K562 (cell line): ENCODE measurements around the gene MAPK8IP2. TPM values are rescaled to one million over a fixed set of nuclear protein-coding genes. Genes with fewer than 3 reads are reported as not detected.

ENCODE experiments used
- ATAC-seq: fragments of 200-7000 bp; cut with Tn5 transposase; 3 replicates; pipeline ENCODE4 v1.9.1; 2020; ENCODE audit warnings: moderate library complexity
- Bru-seq: library from RNA; stranded (reverse); fragments of 400-500 nt; gene quantifications from one replicate; lab custom pipeline; 2021; lab: Mats Ljungman, UMichigan
- BruChase-seq, 2 experiments: library from RNA; stranded (reverse); fragments of 400-500 nt; gene quantifications; one replicate each; lab custom pipeline; 2021; lab: Mats Ljungman, UMichigan
- BruUV-seq: library from RNA; stranded (reverse); fragments of 400-500 nt; replicated peaks from 2 replicates; lab custom pipeline; 2021; lab: Mats Ljungman, UMichigan
- CTCF ChIA-PET: fragments of 300-600 bp; formaldehyde crosslinking; extraction: SDS; loops from one replicate; lab custom pipeline; 2021; ENCODE audit warnings: low intra/inter-chr PET ratio; lab: Yijun Ruan, JAX
- POLR2A ChIA-PET: fragments of 300-600, 350-650 bp; sonication (Branson Sonifier 250); formaldehyde crosslinking; extraction: SDS; loops from one replicate; lab custom pipeline; 2021; ENCODE audit warnings: antibody characterized with exemption, inconsistent platforms; lab: Yijun Ruan, JAX
- DNase-seq, 4 experiments: peaks; one replicate each; pipeline versions ENCODE4 v3.0.0 to v3.0.0-alpha.2; 2011 to 2018; ENCODE audit warnings: low spot score in 3 of 4, mixed read lengths in 3 of 4; ENCODE audit errors: extremely low read depth in 1 of 4
- FAIRE-seq: peaks from 2 replicates; lab custom pipeline; 2011; peaks lifted over from hg19 to GRCh38; lab: Jason Lieb, UNC
- H2AFZ ChIP-seq: 2 replicates; pipeline ENCODE4 v1.6.0; 2011; ENCODE audit warnings: low read depth, low read length, control low read depth, inconsistent platforms
- H3K27ac ChIP-seq: fragments of 200-600 bp; 3 replicates; pipeline ENCODE4 v1.8.0; 2011; ENCODE audit warnings: low read depth, mild to moderate bottlenecking, control low read depth, inconsistent platforms, low read length, moderate library complexity, mixed read lengths; ENCODE audit errors: extremely low read depth
- H3K27me3 ChIP-seq, 2 experiments: fragments of 300-600 bp in 1 of 2; 2 replicates in 1 of 2; 3 replicates in 1 of 2; pipeline versions ENCODE4 v1.6.0 to v1.8.0; 2011; ENCODE audit warnings: inconsistent platforms in 2 of 2, low read length in 2 of 2, mild to moderate bottlenecking in 1 of 2, mixed read lengths in 1 of 2, moderate library complexity in 1 of 2; ENCODE audit not compliant: control insufficient read depth in 2 of 2, insufficient read depth in 2 of 2
- H3K36me3 ChIP-seq: fragments of 300-600 bp; 3 replicates; pipeline ENCODE4 v1.8.0; 2011; ENCODE audit warnings: mild to moderate bottlenecking, low read length, inconsistent platforms; ENCODE audit not compliant: control insufficient read depth, insufficient read depth
- H3K4me1 ChIP-seq, 2 experiments: fragments of 200-600 bp in 1 of 2; replicated peaks in 1 of 2; 2 replicates in 1 of 2; 3 replicates in 1 of 2; pipeline versions ENCODE4 v1.5.1 to v1.8.0; 2011; ENCODE audit warnings: inconsistent platforms in 2 of 2, low read length in 2 of 2, mild to moderate bottlenecking in 1 of 2, mixed read lengths in 1 of 2, moderate library complexity in 1 of 2; ENCODE audit not compliant: control insufficient read depth in 2 of 2, insufficient read depth in 2 of 2
- H3K4me2 ChIP-seq: 2 replicates; pipeline ENCODE4 v1.6.1; 2011; ENCODE audit warnings: low read length, control low read depth, inconsistent platforms, mixed read lengths; ENCODE audit not compliant: insufficient read depth
- H3K4me3 ChIP-seq: fragments of 200-600 bp; sonication (generic), shearing (Covaris generic); 2 replicates; pipeline ENCODE4 v1.5.1; 2016; ENCODE audit warnings: control low read depth, inconsistent platforms
- H3K79me2 ChIP-seq: fragments of 200-600 bp; 3 replicates; pipeline ENCODE4 v1.8.0; 2011; ENCODE audit warnings: low read length, inconsistent platforms; ENCODE audit not compliant: control insufficient read depth, insufficient read depth
- H3K9ac ChIP-seq, 2 experiments: 2 replicates each; pipeline versions ENCODE4 v1.6.0 to v1.6.1; 2011; ENCODE audit warnings: low read depth in 2 of 2, low read length in 2 of 2, control low read depth in 1 of 2, inconsistent platforms in 1 of 2, mild to moderate bottlenecking in 1 of 2, mixed read lengths in 1 of 2; ENCODE audit not compliant: insufficient read depth in 1 of 2
- H3K9me1 ChIP-seq: one replicate; pipeline ENCODE4 v1.6.0; 2011; ENCODE audit warnings: inconsistent platforms, mild to moderate bottlenecking, low read length, moderate library complexity; ENCODE audit not compliant: control insufficient read depth, insufficient read depth
- H3K9me3 ChIP-seq: replicated peaks from 2 replicates; pipeline ENCODE4 v1.5.1; 2011; ENCODE audit warnings: low read depth, low read length, inconsistent platforms; ENCODE audit not compliant: control insufficient read depth, insufficient read depth
- H4K20me1 ChIP-seq: replicated peaks from 2 replicates; pipeline ENCODE4 v1.6.1; 2011; ENCODE audit warnings: low read length, inconsistent platforms, mixed read lengths; ENCODE audit not compliant: control insufficient read depth, insufficient read depth
- BMI1 ChIP-seq: fragments of 150-350 bp; IDR thresholded peaks from 2 replicates; pipeline ENCODE4 v1.6.1; 2014; ENCODE audit warnings: low read length
- CREB3L1 ChIP-seq: fragments of 450-650 bp; IDR thresholded peaks from 2 replicates; pipeline ENCODE4 v1.6.1; 2014; ENCODE audit warnings: low read depth, mild to moderate bottlenecking, moderate library complexity, borderline replicate concordance
- JUN ChIP-seq, 2 experiments: sonication (generic) in 1 of 2; formaldehyde crosslinking in 1 of 2; IDR thresholded peaks; 2 replicates each; pipeline versions ENCODE4 v1.6.1 to v1.8.0; 2012 to 2022; ENCODE audit warnings: borderline replicate concordance in 2 of 2, mild to moderate bottlenecking in 2 of 2, improper control_type of control experiment in 1 of 2, low read depth in 1 of 2, low read length in 1 of 2, missing genetic modification reagents in 1 of 2
- NBN ChIP-seq: fragments of 450-650 bp; IDR thresholded peaks from 2 replicates; pipeline ENCODE4 v1.6.1; 2016; ENCODE audit warnings: low read depth, mild to moderate bottlenecking
- SMARCA4 ChIP-seq: fragments of 450-650 bp; IDR thresholded peaks from 2 replicates; pipeline ENCODE4 v1.6.1; 2016
- TFE3 ChIP-seq: fragments of 450-650 bp; formaldehyde crosslinking; IDR thresholded peaks from 2 replicates; pipeline ENCODE4 v1.4.0; 2020; ENCODE audit warnings: mild to moderate bottlenecking, mixed read lengths
- ZBTB7A ChIP-seq: IDR thresholded peaks from 2 replicates; pipeline ENCODE4 v1.6.1; 2011; ENCODE audit warnings: low read depth, mild to moderate bottlenecking, low read length, moderate library complexity, borderline replicate concordance; ENCODE audit not compliant: control insufficient read depth
- ZC3H4 ChIP-seq: sonication (generic); formaldehyde crosslinking; IDR thresholded peaks from 2 replicates; pipeline ENCODE4 v1.9.0; 2021; ENCODE audit warnings: missing genetic modification reagents, borderline replicate concordance
- WGBS: fragments of 100-300 bp; shearing (Covaris generic); methylation state at CpG from one replicate; pipeline ENCODE4 v1.1.6; 2016; ENCODE audit warnings: low coverage, mixed read lengths; ENCODE audit not compliant: insufficient coverage; ENCODE audit errors: missing lambda C conversion rate; 5-methylcytosine and 5-hydroxymethylcytosine counted together
- in situ Hi-C: fragments of 300-500 bp; cut with MboI; formaldehyde crosslinking; loops from 4 replicates; pipeline ENCODE4 v1.15.0; 2018; ENCODE audit warnings: inconsistent platforms, mixed read lengths
- intact Hi-C: fragments of 100-400 bp; cut with micrococcal nuclease; formaldehyde crosslinking; loops from 2 replicates; pipeline ENCODE4 v1.14.2; 2022
- long read RNA-seq, 3 experiments: library from polyadenylated mRNA in 2 of 3; library from RNA in 1 of 3; unstranded in 2 of 3; stranded (forward) in 1 of 3; transcript quantifications; one replicate each; pipeline ENCODE4 v2.0.0, GENCODE V29; 2019 to 2022
- polyA minus RNA-seq, 3 experiments: library from RNA; depleted of rRNA, polyadenylated mRNA; stranded (reverse); fragments of >200 nt; gene quantifications; 2 replicates each; pipeline ENCODE4 v1.2.3, GENCODE V29; 2011
- polyA plus RNA-seq, 8 experiments: library from polyadenylated mRNA; depleted of rRNA in 4 of 8; stranded (reverse) in 5 of 8; unstranded in 3 of 8; fragments of >200 nt; fragmentation: Nextera tagmentation in 2 of 8; fragmentation: Illumina TruSeq in 1 of 8; extraction: Ambion mirVana in 2 of 8; extraction: Trizol in 1 of 8; gene quantifications; 2 replicates each; pipeline versions ENCODE4 v1.2.1 to v1.2.3, GENCODE V29; 2011 to 2014; ENCODE audit warnings: inconsistent platforms in 1 of 8, missing spikeins in 1 of 8
- total RNA-seq, 7 experiments: library from RNA; depleted of rRNA in 6 of 7; stranded (reverse); fragments of >200 nt in 6 of 7; fragmentation: Illumina TruSeq in 2 of 7; extraction: Trizol in 2 of 7; gene quantifications; 2 replicates each; pipeline versions ENCODE4 v1.2.1 to v1.2.3, GENCODE V29; 2011 to 2021; ENCODE audit warnings: low replicate concordance in 1 of 7
- TF ChIP-seq, protein P1 (sequence below), 2 experiments: IDR thresholded peaks; 2 replicates each; pipeline ENCODE4 v1.6.1; 2011; ENCODE audit warnings: borderline replicate concordance in 1 of 2, control low read depth in 1 of 2, low read depth in 1 of 2, low read length in 1 of 2, mild to moderate bottlenecking in 1 of 2, mixed read lengths in 1 of 2, moderate library complexity in 1 of 2; ENCODE audit not compliant: insufficient read depth in 1 of 2, insufficient read length in 1 of 2, poor library complexity in 1 of 2, severe bottlenecking in 1 of 2; ENCODE audit errors: extremely low read depth in 1 of 2
- TF ChIP-seq, protein P2 (sequence below): fragments of 200-800 bp; sonication (Bioruptor generic); IDR thresholded peaks from 2 replicates; pipeline ENCODE4 v1.6.1; 2017; ENCODE audit warnings: missing genetic modification characterization, missing compliant biosample characterization

MAPK8IP2 gene
- 0.12 TPM in 1 of 2 replicates, not detected in the other for total RNA-seq (2011; cell fraction: chromatin; rRNA removed; ENCODE audit: low replicate concordance)
- 0.13 and 0.17 TPM in 2 replicates for total RNA-seq (2011; cell fraction: nucleolus; rRNA removed)
- total RNA-seq (2011; cell fraction: nucleoplasm; rRNA removed) = 0.07 and 0.23 TPM in 2 replicates
- total RNA-seq (2014; rRNA removed) = 0.18 and 0.45 TPM in 2 replicates
- total RNA-seq (2014; rRNA removed; fragmentation: Illumina TruSeq; extraction: Trizol) = 0.04 TPM in 1 of 2 replicates, not detected in the other
- 0.04 and 0.07 TPM in 2 replicates for total RNA-seq (2015; rRNA removed; fragmentation: Illumina TruSeq; extraction: Trizol)
- total RNA-seq (2021) = 0.29 and 0.47 TPM in 2 replicates
- polyA plus RNA-seq (2011; rRNA removed) = 0.01 and 0.07 TPM in 2 replicates
- polyA plus RNA-seq (2011; cell fraction: cytosol; rRNA removed) = 0.07 and 0.18 TPM in 2 replicates
- 0.13 and 0.14 TPM in 2 replicates for polyA plus RNA-seq (2011; cell fraction: nucleus; rRNA removed)
- 0.17 and 0.36 TPM in 2 replicates for polyA plus RNA-seq (2012)
- polyA plus RNA-seq (2014; fragmentation: Illumina TruSeq; extraction: Trizol) = 0.03 and 0.17 TPM in 2 replicates
- polyA plus RNA-seq (2014; fragmentation: Nextera tagmentation; extraction: Ambion mirVana) = not detected
- polyA plus RNA-seq (2014; rRNA removed) = 0.12 and 0.18 TPM in 2 replicates
- polyA minus RNA-seq (2011; rRNA and poly(A)+ RNA removed) = not detected in 2 replicates
- polyA minus RNA-seq (2011; cell fraction: cytosol; rRNA and poly(A)+ RNA removed) = 0.36 TPM in 1 of 2 replicates, not detected in the other
- under 0.01 TPM in 1 of 2 replicates, not detected in the other for polyA minus RNA-seq (2011; cell fraction: nucleus; rRNA and poly(A)+ RNA removed)
- Bru-seq, nascent RNA = percentile 18 among the genes with signal in this experiment
- percentile 15 among the genes with signal in this experiment for BruChase-seq, experiment 1, labeled RNA remaining after a 2-hour chase
- BruChase-seq, experiment 2, labeled RNA remaining after a 6-hour chase = percentile 8 among the genes with signal in this experiment
- long read RNA-seq, experiment 1, partial matches to known transcripts = 1 of 2 reads
- long read RNA-seq, experiment 1, other reads (novel, unspliced or antisense) = 0 of 2 reads
- long read RNA-seq, experiment 2, partial matches to known transcripts = 0 of 1 reads
- long read RNA-seq, experiment 2, other reads (novel, unspliced or antisense) = 0 of 1 reads
- long read RNA-seq, experiment 3 = 0 reads

DNA sequence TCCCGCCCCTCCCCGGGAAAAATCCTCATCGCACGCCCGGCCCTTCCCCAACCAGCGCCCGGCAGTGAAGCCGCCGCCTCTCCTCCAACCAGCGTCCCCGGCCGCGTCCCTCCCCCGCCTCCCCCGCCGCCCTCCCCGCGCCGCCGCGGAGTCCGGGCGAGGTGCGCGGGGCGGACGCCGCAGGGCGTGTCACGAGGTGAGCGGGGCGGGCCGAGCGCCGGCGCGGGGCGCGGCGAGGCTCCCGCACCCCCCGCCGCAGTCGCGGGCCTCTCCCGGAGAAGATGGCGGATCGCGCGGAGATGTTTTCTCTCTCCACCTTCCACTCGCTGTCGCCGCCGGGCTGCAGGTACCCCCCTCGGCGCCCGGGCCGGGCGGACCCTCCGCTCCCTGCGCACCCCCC lies at the start of gene MAPK8IP2:
TSS of gene MAPK8IP2 (plus strand) at position 256 of the 400 bp plus-strand sequence. CDS start at position 282, 26 bp downstream.
- Histone ChIP-seq H2AFZ (no peak within 1 kb of the TSS), H3K4me2 (no peak within 1 kb of the TSS), H3K9me3 (no peaks in the 10 kb centered on the region), H3K36me3 (no peaks in the 10 kb centered on the region), H3K27me3 (peaks cover 8 to 49% of the 10 kb centered on the region in 2 experiments; a peak in 4 of 5 replicates), H3K27ac (no peak within 1 kb of the TSS), H3K9me1 (no peaks in the 10 kb centered on the region), H4K20me1 (peaks cover 3% of the 10 kb centered on the region; the same call in 1 of the 2 replicates), H3K79me2 (no peaks in the 10 kb centered on the region), H3K4me3 (no peak within 1 kb of the TSS), H3K4me1 (peaks cover 0 to 13% of the 10 kb centered on the region in 2 experiments; a peak in 2 of 5 replicates), H3K9ac (no peak within 1 kb of the TSS; a peak in 1 of 4 replicates)
- intact Hi-C loops (no loop called here), in situ Hi-C loops (no loop called here)
- FAIRE-seq (no peak), DNase-seq (peak; percentile 25 to 77 (median 64)), ATAC-seq (peak; percentile 82)
- CTCF ChIA-PET = no interaction called here
- WGBS = no CpG with 5 or more reads among the region's 61 CpGs
- no TSS peak for BruUV-seq
- POLR2A ChIA-PET = no interaction called here
- peak; percentile 11; the same call in 1 of the 2 replicates for TF ChIP-seq ZBTB7A
- TF ChIP-seq JUN (IDR thresholded peaks at IDR 0.05; ENCODE audit: borderline replicate concordance, low read depth, low read length) = no peak
- TF ChIP-seq JUN (CRISPR knock-in tag; IDR thresholded peaks at IDR 0.05; ENCODE audit: borderline replicate concordance) = no peak
- no peak for TF ChIP-seq SMARCA4
- TF ChIP-seq, protein P1, sequence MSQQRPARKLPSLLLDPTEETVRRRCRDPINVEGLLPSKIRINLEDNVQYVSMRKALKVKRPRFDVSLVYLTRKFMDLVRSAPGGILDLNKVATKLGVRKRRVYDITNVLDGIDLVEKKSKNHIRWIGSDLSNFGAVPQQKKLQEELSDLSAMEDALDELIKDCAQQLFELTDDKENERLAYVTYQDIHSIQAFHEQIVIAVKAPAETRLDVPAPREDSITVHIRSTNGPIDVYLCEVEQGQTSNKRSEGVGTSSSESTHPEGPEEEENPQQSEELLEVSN (IDR thresholded peaks at IDR 0.05; ENCODE audit: borderline replicate concordance in 1 of 2, extremely low read depth in 1 of 2, insufficient read depth in 1 of 2, insufficient read length in 1 of 2, low read depth in 1 of 2, low read length in 1 of 2, poor library complexity in 1 of 2, severe bottlenecking in 1 of 2) = peak in 1 of 2 experiments; percentile 41
- TF ChIP-seq NBN = no peak
- TF ChIP-seq CREB3L1 = no peak
- no peak for TF ChIP-seq ZC3H4 (CRISPR knock-in tag)
- no peak for TF ChIP-seq BMI1
- no peak for TF ChIP-seq TFE3 (CRISPR knock-in tag)
- TF ChIP-seq, protein P2, sequence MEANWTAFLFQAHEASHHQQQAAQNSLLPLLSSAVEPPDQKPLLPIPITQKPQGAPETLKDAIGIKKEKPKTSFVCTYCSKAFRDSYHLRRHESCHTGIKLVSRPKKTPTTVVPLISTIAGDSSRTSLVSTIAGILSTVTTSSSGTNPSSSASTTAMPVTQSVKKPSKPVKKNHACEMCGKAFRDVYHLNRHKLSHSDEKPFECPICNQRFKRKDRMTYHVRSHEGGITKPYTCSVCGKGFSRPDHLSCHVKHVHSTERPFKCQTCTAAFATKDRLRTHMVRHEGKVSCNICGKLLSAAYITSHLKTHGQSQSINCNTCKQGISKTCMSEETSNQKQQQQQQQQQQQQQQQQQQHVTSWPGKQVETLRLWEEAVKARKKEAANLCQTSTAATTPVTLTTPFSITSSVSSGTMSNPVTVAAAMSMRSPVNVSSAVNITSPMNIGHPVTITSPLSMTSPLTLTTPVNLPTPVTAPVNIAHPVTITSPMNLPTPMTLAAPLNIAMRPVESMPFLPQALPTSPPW = peak; percentile 66
